BJ (cell line): ENCODE results near the gene BRI3. TPM values are rescaled to one million over a fixed set of nuclear protein-coding genes. Genes with fewer than 3 reads are reported as not detected.

Experiments used
- CTCF ChIA-PET: fragments of 350-600 bp; formaldehyde crosslinking; extraction: SDS; loops from one replicate; lab custom pipeline; 2021; ENCODE audit warnings: antibody characterized with exemption, inconsistent platforms; lab: Yijun Ruan, JAX
- POLR2A ChIA-PET: fragments of 300-600 bp; sonication (Branson Sonifier 250); formaldehyde crosslinking; extraction: SDS; loops from one replicate; lab custom pipeline; 2021; ENCODE audit warnings: antibody characterized with exemption; lab: Charles Lee
- DNase-seq: peaks from one replicate; pipeline ENCODE4 v3.0.0-alpha.2; 2011; ENCODE audit warnings: low read depth
- H3K27me3 ChIP-seq: 2 replicates; pipeline ENCODE4 v1.6.0; 2011; ENCODE audit warnings: low read length; ENCODE audit not compliant: control insufficient read depth, insufficient read depth
- H3K36me3 ChIP-seq: 2 replicates; pipeline ENCODE4 v1.5.1; 2011; ENCODE audit warnings: low read length; ENCODE audit not compliant: control insufficient read depth, insufficient read depth
- H3K4me3 ChIP-seq: 2 replicates; pipeline ENCODE4 v1.5.1; 2011; ENCODE audit warnings: low read depth, mild to moderate bottlenecking, control low read depth, low read length
- CTCF ChIP-seq: IDR thresholded peaks from 2 replicates; pipeline ENCODE4 v1.5.1; 2011; ENCODE audit warnings: low read depth, mild to moderate bottlenecking, control low read depth, inconsistent platforms, low read length, moderate library complexity; ENCODE audit not compliant: insufficient read depth
- polyA plus RNA-seq: library from polyadenylated mRNA; depleted of rRNA; stranded (reverse); fragments of >200 nt; gene quantifications from 2 replicates; pipeline ENCODE4 v1.2.3, GENCODE V29; 2011

Gene BRI3
- polyA plus RNA-seq, 1 experiment, result 163 TPM

- no peak overlapping the region for H3K4me3 ChIP-seq
- CTCF ChIA-PET, result interaction anchor here (0.7 to 1.5 kb wide), 4 partner anchors 8 to 160 kb away, joined by 3 to 5 read pairs (median 4); partner anchors contain the start of gene BAIAP2L1
- H3K27me3 ChIP-seq, result no peaks in the 10 kb centered on the region
- POLR2A ChIA-PET, result no interaction called here
- DNase-seq, result no peak
- H3K36me3 ChIP-seq, result peaks cover 12% of the 10 kb centered on the region
- peak; percentile 87 for TF ChIP-seq CTCF
These were observed 40.4 kb upstream of the BRI3 start for GRCh38 chr7:98240961-98241673.

- no peak for DNase-seq
- ChIA-PET CTCF (interaction anchor here (0.7 to 1.1 kb wide), 2 partner anchors 9 to 18 kb away, joined by 3 to 5 read pairs; no protein-coding TSS in a partner anchor), POLR2A (no interaction called here)
- H3K27me3 ChIP-seq, result no peaks in the 10 kb centered on the region
- H3K36me3 ChIP-seq, result peaks cover 10% of the 10 kb centered on the region
- H3K4me3 ChIP-seq, result no peak overlapping the region
- TF ChIP-seq CTCF, result no peak
These were observed 39.7 kb upstream of the BRI3 start for GRCh38 chr7:98241674-98242241.

DNA sequence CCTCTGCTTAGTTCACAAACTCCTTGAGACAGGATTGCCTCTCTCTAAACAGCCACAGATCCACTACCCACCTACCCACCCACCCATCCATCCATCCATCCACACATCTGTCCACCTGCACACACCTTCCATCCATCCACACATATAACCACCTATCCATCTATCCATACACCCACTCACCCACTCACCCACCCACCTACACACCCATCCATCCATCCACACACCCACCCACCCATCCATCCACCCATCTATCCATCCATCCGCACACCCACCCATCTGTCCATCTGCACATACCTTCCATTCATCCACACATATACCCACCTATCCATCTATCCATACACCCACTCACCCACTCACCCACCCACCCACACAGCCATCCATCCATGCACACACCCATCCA lies 39.1 kb upstream of the BRI3 start:
- CTCF ChIA-PET, result no interaction called here
- Histone ChIP-seq H3K4me3 (no peak overlapping the region), H3K27me3 (no peaks in the 10 kb centered on the region), H3K36me3 (peaks cover 9% of the 10 kb centered on the region)
- DNase-seq, result no peak
- POLR2A ChIA-PET, result no interaction called here
- no peak for TF ChIP-seq CTCF

DNA sequence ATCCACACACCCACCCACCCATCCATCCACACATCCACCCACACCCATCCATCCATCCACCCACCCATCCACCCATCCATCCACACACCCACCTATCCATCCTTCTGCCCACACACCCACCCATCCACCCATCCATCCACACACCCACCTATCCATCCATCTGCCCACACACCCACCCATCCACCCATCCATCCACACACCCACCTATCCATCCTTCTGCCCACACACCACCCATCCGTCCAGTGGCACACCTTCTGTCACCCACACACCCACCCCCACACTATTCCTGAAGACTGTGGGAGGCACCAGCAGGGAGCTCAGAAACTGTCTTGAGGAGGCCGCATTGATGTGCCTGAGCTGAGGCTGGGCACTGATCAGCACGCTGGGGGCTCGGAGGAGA lies 38.6 kb upstream of the BRI3 start:
- DNase-seq, result no peak
- no peaks in the 10 kb centered on the region for H3K27me3 ChIP-seq
- POLR2A ChIA-PET, result no interaction called here
- H3K4me3 ChIP-seq, result no peak overlapping the region
- CTCF ChIA-PET, result no interaction called here
- TF ChIP-seq CTCF, result no peak
- peaks cover 9% of the 10 kb centered on the region for H3K36me3 ChIP-seq

- TF ChIP-seq CTCF, result no peak
- Histone ChIP-seq H3K4me3 (no peak overlapping the region), H3K36me3 (peaks cover 8% of the 10 kb centered on the region), H3K27me3 (no peaks in the 10 kb centered on the region)
- ChIA-PET CTCF (no interaction called here), POLR2A (no interaction called here)
- DNase-seq, result no peak
These were observed 36.6 kb upstream of the BRI3 start for GRCh38 chr7:98244871-98245270.
